Nucleus accumbens (tissue), 56 donors: ENCODE data around the gene CSTPP1.

Source experiments
- DNase-seq, 56 donors: peaks; one replicate each; lab custom pipeline; 2025; lab: John Stamatoyannopoulos, UW

The CSTPP1 gene

DNA sequence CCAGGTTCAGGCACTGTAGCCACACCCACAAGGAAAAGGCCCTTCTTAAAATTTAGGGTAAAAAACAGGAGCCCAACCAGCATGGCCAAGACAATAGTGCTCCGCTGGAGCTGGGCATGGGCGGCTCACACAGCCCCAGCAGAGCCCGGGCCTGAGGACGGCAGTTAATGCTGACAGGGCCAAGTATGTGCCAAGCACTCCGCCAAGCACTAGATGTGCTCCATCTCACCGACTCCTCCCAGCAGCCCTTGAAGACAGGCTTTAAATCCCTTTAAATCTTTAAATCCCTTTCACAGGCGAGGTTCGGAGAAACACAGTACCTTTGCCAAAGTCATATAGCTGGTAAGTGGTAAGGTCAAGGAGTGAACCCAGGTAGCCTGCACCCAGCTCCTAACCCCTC lies 235.3 kb downstream of the CSTPP1 start:
- no peak for DNase-seq

DNA sequence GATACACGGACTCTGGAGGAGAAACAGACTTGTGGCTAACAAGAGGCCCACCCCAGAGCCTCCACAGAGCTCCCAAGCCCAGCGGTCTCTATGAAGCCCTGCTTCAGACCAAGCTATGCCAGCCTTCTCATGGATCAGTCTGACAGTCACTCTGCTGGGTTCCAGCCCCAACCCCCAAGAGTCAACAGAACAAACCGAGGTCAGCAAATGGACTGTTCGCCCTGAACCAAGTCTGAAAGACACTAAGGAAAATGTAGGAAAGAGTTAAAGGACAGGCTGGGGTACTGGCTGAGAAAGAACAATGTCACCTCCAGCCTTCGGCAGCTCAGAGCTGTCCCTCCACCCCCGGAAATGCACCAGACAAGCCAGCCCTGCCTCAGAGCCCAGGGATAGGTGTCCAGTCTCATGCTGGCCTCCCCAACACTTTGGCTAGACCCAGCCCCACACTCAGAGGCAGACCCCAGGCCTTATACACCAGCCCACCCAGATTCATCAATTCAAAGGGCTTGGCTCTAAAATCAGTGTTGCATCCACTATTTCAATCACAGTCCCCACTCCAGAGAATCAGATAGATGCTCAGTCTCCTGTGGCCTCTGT lies 236.3 kb downstream of the CSTPP1 start:
- no peak for DNase-seq

DNA sequence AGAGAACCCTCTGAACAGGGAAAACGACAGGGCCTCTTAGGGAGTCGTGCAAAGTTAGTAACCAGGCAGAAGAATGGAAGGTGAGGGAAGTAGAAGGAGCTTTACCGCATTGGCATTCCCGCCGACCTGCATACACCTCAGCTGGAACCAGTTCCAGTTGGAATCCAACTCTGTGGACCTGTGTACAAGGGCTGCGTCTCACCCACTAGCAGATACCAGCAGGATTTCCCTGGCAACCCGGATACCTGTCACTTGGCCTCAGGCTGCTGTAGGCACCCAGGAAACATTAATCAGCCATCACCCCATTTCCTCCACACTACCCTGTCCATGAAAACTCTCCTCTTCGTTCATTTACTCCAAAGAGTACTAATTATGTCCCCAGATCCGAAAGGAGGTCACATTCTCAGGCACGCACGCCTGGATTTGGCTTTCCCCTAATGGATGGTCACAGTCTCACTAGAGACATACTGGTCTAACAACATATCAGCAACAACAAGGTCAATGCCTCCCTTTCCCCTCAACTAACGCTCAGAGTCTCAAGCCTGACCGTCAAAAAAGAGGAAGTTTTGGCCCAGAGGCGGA lies 239.3 kb downstream of the CSTPP1 start:
- no peak for DNase-seq

DNA sequence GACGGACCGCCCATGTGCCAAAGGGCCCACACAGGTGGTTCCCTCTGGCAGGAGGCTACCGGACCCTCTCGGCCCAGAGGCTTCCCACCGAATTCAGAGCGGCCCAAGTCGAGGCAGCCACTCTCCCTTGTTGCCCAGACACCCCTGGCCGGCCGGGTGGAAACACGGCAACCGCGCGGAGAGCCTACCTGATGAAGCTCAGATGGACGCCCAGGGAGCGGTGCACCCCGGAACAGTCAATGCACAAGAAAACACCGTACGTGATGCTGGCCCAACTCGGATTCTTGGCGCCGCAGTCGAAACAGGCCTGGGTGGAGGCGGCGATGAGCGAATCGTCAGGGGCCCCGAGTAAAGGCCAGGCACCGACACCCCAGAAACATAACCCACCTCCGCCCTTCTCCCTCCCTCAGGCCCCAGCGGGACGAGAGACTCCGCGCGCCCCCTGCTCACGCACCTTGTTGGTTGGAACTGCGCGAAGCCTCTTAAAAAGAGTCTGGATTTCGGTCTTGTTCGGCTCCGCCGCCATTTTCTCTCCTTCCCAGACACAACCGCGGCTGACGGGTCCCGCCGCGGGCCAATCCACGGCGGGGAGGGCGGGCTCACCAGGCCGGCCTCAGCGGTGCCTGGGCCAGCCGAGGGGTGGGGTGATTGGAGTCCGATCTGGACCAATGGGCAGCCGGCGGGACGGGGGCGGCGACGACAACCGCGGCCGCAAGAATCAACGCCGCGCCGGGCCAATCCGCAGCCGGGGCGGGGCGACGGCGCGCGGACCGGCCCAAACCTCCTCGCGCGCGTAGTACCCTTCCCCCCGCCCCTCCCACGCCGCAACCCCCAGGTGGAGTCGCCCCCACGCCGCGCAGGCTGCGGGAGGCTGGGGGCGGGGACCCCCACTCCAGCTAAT lies 240.0 kb downstream of the CSTPP1 start, which contains the start of gene ARFGAP2:
Gene ARFGAP2 (minus strand): TSS at position 552 of the 901 bp plus-strand sequence. CDS start 26 bp downstream, at position 526.
- peak; percentile 48 to 98 (median 94) for DNase-seq

DNA sequence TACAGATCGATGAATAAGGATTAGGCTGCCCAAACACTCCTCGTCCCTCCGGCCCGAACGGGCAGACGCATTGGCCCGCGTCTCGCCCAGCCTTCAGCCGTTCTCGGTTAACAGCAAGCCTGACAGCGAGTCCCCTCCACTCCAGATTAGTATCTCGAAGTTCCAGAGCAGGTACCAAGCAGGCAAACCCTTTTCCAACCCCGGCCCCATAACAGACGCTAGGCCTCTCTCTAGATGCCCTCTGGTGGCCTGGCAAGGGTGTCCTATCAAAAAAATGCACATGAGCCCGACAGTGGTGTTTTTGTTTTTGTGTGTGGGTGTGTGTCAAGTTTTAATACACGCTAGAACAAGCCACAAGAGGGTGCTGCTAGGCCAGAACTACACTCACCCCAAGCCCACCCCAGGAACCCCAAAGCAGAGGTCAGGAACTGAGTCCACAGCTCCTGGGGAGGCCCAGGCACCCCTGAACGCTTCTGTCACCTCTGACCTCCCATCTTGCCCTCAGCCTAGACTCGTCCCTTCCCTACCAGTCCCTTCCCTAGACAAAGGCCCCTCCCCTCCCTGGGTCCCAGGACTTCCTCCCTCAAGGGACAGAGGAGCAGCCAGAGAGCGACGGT lies 240.8 kb downstream of the CSTPP1 start:
- DNase-seq = peak in 50 of 56 donors; percentile 43 to 94 (median 80)

DNA sequence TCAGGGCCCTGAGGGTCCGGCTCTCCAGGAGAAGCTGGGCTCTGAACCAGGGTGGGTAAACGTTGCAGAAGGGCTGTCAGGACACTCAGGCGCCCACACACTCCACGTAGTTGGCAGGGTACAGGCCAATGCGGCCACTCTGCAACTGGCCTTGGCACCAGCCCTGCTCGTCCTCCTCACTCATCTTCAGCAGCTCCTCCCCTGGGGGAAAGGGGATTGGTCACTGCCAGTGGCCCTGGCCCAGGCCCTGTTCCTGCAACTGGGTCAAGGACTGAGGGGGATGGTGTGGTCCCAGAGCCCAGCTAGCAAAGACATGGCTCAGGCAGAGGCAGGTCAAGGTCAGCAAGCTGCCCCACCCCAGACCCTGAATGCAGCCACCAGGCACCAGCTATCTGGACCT lies 241.3 kb downstream of the CSTPP1 start:
- DNase-seq = peak in 1 of 56 donors; percentile 50

DNA sequence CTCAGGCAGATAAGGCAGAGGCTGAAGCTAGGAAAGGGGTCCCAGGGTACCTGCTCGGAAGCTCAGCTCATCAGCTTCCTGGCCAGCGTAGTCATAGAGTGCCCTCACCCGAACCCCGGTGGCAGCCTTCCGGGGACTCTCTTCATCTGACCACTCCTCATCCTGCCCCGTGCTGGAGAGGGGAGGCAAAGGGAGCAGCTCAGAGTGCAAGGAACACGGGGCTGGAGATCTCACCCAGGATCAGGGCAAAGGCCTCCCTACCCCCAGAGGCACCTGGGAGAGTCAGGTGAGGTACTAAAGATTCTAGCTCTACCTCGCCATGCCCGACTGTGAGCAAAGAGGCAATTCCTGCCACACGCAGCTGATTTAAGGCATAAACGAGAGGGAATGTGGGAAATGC lies 241.8 kb downstream of the CSTPP1 start:
- DNase-seq = no peak

DNA sequence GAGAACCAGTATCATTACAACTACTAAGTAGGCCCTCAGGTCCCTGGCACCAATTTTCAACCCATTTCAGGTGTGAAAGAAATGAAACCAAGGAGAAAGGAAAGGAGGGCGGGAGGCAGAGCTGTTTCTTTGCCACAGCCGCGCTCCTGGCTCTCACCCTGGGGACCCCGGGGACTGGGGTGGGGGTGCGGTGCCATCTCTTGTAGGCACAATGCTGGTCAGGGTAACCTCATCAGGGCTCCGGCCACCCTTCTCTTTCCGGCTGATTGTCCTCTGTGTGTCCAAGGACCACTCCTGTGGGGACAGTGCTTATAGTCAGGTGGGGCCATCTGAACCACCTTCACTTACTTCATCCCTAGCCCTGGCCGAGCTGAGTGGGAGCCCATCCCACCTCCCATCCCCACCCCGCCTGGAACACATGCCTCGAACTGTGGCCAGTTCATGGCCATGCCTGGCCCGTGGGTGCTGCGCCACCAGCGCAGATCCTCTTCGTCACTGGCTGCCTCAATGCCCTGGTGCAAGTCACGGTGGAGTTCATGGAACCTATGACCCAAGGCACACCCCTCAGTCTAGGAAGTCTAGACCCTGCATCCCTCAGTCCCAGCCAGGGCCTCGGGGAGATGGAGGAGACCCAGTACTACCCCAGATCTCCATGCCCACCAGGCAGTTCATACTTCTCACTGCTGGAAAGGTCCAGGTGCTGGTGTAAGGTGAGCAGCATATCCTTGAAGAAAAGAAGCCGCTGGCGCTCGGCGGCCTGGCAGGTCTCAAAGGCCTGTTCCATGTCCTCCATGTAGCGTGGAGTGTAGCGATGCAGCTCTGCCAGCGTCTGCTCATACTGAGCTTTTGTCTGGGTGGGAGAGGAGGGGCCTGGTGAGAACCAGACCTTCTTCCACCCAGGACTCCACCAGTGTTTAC lies 242.4 kb downstream of the CSTPP1 start:
- DNase-seq = peak in 2 of 56 donors; percentile 11 to 20

DNA sequence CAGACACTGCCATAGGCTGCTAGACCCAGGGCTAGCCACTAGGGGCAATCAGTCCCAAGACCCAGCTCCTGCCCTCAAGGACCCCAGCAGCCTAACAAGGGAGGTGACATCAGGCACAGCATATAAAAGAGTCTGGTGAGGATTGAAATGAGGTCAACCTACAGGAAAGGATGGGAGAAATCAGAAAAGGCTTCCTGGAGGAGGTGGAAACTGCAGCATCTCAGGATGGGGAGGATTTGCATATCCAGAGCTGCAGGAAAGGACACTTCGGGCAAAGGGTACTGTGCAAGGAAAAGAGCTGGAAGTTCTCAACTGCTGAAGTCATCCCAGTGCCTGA lies 243.1 kb downstream of the CSTPP1 start:
- DNase-seq = peak in 10 of 56 donors; percentile 16 to 40 (median 22)

DNA sequence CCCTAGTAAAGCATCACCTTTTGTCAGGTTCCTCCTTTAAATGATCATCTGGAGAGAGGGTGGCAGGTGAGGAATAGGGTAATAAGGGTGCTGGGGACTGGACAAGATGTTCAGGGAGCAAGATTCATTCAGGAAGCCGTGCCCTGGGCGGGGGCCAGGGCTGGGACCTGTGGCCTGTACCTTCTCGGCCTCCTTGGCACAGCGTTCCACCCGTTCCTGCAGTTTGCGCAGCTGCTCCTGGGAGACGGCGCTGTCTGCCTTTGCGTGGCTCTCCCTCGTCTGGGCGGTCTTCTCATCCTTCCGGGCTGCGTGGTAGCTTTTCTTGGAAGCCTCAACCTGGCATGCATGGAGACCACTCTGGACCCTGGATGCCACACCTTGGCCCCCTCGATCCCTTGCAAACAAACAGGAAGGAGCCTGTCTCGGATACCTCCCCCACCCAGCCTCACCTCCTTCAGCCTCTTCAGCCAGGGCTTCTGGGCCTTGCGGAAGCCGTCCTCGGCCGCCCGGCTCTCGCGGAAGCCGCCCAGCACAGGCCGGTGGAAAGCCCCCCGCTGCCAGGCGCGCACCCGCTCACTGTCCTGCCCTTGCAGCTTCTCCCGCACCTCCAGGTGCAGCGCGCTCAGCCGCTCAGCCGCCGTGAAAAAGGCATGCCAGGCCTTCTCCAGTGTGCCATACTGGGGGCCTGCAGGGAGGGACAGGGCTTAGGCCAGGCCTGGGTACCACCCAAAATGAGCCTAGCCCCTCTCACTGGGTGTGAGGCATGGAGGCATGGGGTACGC lies 243.6 kb downstream of the CSTPP1 start:
- no peak for DNase-seq

DNA sequence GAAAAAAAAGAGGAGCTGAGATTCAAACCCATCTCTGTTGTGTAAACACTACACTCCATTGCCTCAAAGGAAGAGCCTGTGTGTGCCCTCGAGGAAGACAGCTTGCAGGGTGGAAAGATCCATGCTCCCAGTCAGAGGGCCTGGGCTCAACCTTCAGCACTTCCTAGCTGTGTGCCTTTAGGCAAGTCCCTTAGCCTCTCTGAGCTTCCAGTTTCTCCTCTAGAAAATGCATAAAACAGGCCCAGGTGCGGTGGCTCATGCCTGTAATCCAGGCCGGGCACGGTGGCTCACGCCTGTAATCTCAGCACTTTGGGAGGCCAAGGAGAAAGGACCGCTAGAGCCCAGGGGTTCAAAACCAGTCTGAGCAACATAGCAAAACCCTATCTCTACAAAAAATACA lies 244.7 kb downstream of the CSTPP1 start:
- no peak for DNase-seq

DNA sequence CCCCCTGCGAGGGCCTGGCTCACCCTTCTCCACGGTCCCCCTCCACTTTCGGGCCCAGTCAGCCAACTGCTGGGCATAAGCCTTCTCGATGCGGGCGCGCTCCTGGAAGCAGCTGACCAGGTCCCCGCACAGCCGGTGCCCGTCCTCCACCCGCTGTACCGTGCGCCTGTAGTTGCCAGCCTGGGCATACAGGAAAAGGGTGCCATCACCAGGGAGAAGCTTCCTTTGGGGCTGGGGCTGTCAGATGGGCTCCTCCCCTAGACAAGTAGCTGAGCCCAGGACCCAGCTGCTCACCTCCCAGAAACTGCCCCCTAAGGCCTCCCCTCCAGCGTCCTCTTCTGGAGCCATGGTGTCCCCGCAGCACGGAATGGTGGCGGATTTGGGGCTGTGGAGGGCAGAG lies 245.8 kb downstream of the CSTPP1 start:
- DNase-seq = no peak

DNA sequence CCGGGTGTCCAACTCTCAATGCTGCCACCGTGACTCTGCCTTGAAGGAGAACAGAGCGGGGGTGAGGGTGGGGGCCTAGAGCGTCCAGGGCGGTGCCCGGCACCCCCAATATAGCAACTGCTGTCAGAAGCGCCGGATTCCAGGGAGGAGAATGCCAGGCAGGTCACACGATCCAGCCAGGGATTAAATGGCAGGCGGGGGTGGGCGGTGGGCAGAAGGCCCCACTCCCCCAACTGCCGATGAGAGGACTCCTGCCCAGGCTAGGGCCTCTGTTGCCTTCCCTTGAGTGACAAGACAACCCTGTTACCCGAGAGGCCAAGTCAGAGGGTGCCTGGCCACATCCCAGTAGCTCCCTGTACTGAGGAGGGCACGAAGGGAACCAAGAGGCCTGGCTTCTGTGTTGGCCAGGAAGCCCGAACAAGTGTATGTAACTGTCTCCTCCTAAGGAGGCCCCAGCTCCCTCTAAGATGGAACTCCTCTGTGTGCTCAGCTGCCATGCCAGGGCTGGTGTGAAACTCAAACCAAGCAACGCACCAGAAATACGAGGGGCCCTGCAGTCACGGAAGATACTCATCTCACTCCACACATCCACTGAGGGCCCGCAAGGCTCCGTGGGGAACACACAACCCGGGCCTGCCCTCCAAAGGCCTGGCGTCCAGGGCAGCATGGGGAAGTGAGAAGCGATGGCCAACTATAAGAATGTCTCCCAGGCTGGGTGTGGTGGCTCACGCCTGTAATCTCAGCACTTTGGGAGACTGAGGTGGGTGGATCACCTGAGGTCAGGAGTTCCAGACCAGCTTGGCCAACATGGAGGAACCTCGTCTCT lies 246.7 kb downstream of the CSTPP1 start:
- DNase-seq = no peak

DNA sequence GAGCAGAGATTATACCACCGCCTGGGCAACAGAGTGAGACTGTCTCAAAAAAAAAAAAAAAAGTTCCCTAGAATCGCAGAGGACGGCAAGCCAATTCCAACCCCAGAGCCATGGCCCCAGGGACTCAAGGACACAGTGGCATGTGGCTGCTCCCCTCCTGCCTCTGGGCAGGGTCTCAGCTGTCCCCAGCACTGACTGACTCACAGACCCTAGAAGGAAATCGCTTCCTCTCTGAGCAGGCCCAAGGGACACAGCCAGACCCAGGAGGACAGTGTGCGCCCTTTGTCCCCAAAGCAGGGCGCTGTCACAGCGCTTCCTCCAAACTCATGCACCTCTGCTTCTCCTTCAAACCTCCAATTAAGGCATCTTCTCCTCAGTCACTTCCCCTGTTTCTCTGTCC lies 247.4 kb downstream of the CSTPP1 start:
- no peak for DNase-seq

DNA sequence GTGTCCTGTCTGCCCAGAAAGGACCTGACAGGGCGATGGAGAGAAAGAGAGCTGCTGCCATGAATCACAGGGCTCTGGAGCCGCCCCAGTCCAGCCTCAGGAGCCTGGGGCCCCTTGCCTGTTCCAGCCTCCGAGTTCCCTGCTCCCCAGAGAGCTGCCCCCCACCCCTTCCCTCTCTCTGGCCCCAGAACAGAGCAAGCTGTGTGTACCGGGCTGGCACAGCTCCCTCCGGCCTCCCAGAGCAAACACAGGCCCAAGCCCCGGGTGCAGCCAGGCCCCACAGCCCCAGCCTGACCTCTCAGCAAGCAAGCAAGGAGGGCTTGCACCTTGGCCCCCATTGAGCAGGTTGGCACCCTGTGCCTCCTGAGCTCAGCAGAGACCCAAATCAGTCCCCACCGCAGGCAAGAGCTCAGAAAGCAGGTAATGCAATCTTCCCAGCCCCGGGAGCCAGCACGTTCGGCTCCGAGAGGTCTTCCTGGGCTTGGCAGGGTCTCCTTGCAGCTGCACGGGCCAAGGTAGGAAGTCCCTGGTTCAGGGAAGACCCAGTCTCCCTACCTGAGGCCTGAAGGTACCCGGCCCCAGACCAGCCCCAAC lies 248.2 kb downstream of the CSTPP1 start:
- DNase-seq = peak in 55 of 56 donors; percentile 35 to 93 (median 79)

DNA sequence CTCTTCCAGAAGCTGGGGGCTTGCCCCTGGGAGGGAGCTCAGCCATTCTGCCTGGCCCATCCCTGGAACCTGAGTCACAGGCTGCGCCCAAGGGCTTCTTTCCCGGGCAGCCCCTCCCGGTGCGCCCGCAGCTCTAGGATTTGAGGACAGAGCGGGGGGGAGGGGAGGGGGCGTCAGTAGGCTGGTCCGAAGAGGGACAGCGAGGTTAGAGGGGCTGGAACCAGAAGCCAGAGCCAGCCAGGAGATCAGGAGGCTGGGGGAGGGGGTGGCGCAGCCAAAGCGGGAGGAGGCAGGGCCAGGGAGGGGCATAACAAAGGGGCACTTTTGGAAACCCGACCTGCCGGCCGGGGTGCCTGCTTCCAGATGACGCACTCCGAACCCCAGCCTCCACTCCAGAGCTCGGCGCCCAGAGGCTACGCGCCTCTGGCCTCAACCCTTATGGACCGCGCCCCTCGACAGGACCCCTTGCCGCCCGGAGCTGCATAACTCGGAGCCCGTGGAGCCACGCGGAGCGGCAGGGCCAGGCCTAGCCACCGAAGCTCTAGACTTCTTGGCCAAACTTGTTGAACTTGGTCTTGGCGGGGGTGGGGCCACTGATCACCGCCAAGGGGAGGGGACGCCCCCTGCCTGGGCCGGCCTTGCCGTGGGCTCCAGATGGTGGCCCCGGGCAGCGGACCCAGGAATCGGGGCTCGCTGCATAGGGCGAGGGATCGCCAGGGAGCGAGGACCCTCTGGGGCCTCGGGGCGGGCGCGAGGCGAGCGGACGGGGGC lies 248.9 kb downstream of the CSTPP1 start:
- peak in 32 of 56 donors; percentile 12 to 68 (median 48) for DNase-seq

DNA sequence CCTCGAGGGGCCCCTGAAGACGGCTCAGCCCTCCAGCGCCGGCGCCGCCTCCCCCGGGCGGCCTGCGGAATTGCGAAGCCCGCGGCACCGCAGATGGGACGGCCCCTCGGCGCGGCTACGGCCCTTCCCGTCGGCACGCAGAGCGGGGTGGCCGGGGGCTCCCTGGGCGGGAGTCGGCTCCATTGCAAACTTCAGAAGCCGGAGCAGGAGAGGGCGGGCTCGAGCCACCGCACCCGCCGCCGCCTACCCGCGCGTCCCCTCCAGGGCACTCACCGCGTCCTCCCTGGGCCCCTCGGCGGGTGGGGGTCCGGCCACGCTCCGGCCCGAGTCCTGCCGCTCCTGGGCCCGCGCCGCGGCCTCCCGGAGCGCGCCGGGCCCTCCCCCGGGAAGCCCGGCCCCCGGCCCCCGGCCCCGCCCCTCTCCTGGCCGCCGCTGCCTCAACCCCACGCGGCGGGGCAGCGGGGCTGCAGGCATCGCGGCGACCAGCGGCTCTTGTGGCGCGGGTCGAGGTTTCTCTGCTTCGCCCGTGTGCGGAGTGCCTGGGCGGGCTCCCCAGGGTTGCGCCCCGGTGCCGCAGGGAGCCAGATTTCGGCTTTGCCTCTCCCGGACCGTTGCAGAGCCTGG lies 249.6 kb downstream of the CSTPP1 start, which contains the start of gene PACSIN3:
Gene PACSIN3 (minus strand): TSS at position 359 of the 624 bp plus-strand sequence. CDS start 3,707 bp downstream, outside the sequence.
- DNase-seq = peak in 14 of 56 donors; percentile 10 to 60 (median 36)
